Forelimb muscle (tissue), 1 donor: ENCODE data around the gene GK. TPM values are rescaled to one million over a fixed set of nuclear protein-coding genes. Genes with fewer than 3 reads are reported as not detected.
"Not testable (repeated sequence)": the region's sequence is repeated elsewhere in the genome, so short reads cannot be mapped to it uniquely, and the experiment has no call there.

Experiments used
- DNase-seq: peaks from one replicate; pipeline ENCODE4 v3.0.0-alpha.2; 2013; ENCODE audit warnings: low read depth
- polyA plus RNA-seq: library from polyadenylated mRNA; unstranded; fragments of 120-200 nt; gene quantifications from one replicate; pipeline ENCODE4 v1.2.1, GENCODE V29; 2013; ENCODE audit not compliant: insufficient read length

The GK gene
- polyA plus RNA-seq, 1 donor: 3.9 TPM

GRCh38 chrX:30654386-30654785, 1.2 kb downstream of the GK start:
- not testable (repeated sequence) for DNase-seq

GRCh38 chrX:30654989-30655607, 1.9 kb downstream of the GK start:
- no peak for DNase-seq

GRCh38 chrX:30655991-30656390, 2.8 kb downstream of the GK start:
- no peak for DNase-seq

- no peak for DNase-seq
Observed at GRCh38 chrX:30657196-30658161, 4.3 kb downstream of the GK start.

GRCh38 chrX:30659421-30659820, 6.2 kb downstream of the GK start:
- no peak for DNase-seq

GRCh38 chrX:30661228-30661627, 8.0 kb downstream of the GK start:
- DNase-seq: no peak

GRCh38 chrX:30663322-30663721, 10.1 kb downstream of the GK start:
- no peak for DNase-seq

- no peak for DNase-seq
Observed at GRCh38 chrX:30665471-30665870, 12.2 kb downstream of the GK start.

- DNase-seq: no peak
Observed at GRCh38 chrX:30666094-30666493, 12.9 kb downstream of the GK start.

- no peak for DNase-seq
Observed at GRCh38 chrX:30668581-30668980, 15.4 kb downstream of the GK start.

GRCh38 chrX:30671189-30671588, 18.0 kb downstream of the GK start:
- DNase-seq: not testable (repeated sequence)

- no peak for DNase-seq
Observed at GRCh38 chrX:30673127-30673796, 20.0 kb downstream of the GK start.

GRCh38 chrX:30673884-30674598, 20.8 kb downstream of the GK start:
- no peak for DNase-seq

- DNase-seq: no peak
Observed at GRCh38 chrX:30674799-30675198, 21.6 kb downstream of the GK start.

- DNase-seq: no peak
Observed at GRCh38 chrX:30679369-30679768, 26.1 kb downstream of the GK start.

GRCh38 chrX:30680618-30681017, 27.4 kb downstream of the GK start:
- DNase-seq: no peak

GRCh38 chrX:30688641-30689040, 35.4 kb downstream of the GK start:
- DNase-seq: no peak

- DNase-seq: no peak
Observed at GRCh38 chrX:30689116-30689515, 35.9 kb downstream of the GK start.

GRCh38 chrX:30690330-30690729, 37.1 kb downstream of the GK start:
- no peak for DNase-seq

GRCh38 chrX:30693999-30694650, 40.9 kb downstream of the GK start:
- no peak for DNase-seq

GRCh38 chrX:30702736-30703135, 49.5 kb downstream of the GK start:
- DNase-seq: no peak
